WTC11 (cell line): ENCODE data around the gene DPP10. TPM values are rescaled to one million over a fixed set of nuclear protein-coding genes. Genes with fewer than 3 reads are reported as not detected.

Experiments used
- ATAC-seq: fragments of 200-7000 bp; cut with Tn5 transposase; 2 replicates; pipeline ENCODE4 v1.10.0; 2021; ENCODE audit warnings: mild to moderate bottlenecking, moderate library complexity
- CTCF ChIA-PET: fragments of 300-600 bp; sonication (Branson Sonifier 250); formaldehyde crosslinking; loops from one replicate; lab custom pipeline; 2021; ENCODE audit warnings: antibody characterized with exemption; lab: Charles Lee
- POLR2A ChIA-PET: fragments of 350-600 bp; sonication (Branson Sonifier 250); formaldehyde crosslinking; loops from one replicate; lab custom pipeline; 2021; ENCODE audit warnings: antibody characterized with exemption; lab: Charles Lee
- DNase-seq: peaks from one replicate; pipeline ENCODE4 v3.0.0; 2021; ENCODE audit warnings: low spot score
- H3K27ac Mint-ChIP-seq: 2 replicates; pipeline ENCODE4 v1.8.0; 2021; ENCODE audit warnings: mixed read lengths
- H3K27me3 Mint-ChIP-seq: 2 replicates; pipeline ENCODE4 v1.8.0; 2021; ENCODE audit warnings: low read depth, mild to moderate bottlenecking, moderate library complexity, mixed read lengths
- H3K36me3 Mint-ChIP-seq: 2 replicates; pipeline ENCODE4 v1.8.0; 2021; ENCODE audit warnings: mixed read lengths
- H3K4me1 Mint-ChIP-seq: 2 replicates; pipeline ENCODE4 v1.8.0; 2022; ENCODE audit warnings: mixed read lengths
- H3K4me3 Mint-ChIP-seq: 2 replicates; pipeline ENCODE4 v1.8.0; 2021; ENCODE audit warnings: mild to moderate bottlenecking, moderate library complexity, mixed read lengths
- H3K9me3 Mint-ChIP-seq: 2 replicates; pipeline ENCODE4 v1.8.0; 2021; ENCODE audit warnings: mixed read lengths
- GABPB1 ChIP-seq: sonication (generic); formaldehyde crosslinking; IDR thresholded peaks from 2 replicates; pipeline ENCODE4 v1.8.1; 2023; ENCODE audit warnings: mild to moderate bottlenecking, missing genetic modification reagents
- GTF2I ChIP-seq: fragments of 250-450 bp; sonication (Bioruptor Pico); conservative IDR thresholded peaks from 2 replicates; pipeline ENCODE4 v1.4.0; 2021; ENCODE audit warnings: mild to moderate bottlenecking
- HMGA2 ChIP-seq: fragments of 250-450 bp; sonication (Bioruptor Pico); IDR thresholded peaks from 2 replicates; pipeline ENCODE4 v1.4.0; 2021; ENCODE audit warnings: mild to moderate bottlenecking, moderate library complexity
- NFATC4 ChIP-seq: fragments of 250-450 bp; sonication (Bioruptor Pico); IDR thresholded peaks from 2 replicates; pipeline ENCODE4 v1.9.0; 2021; ENCODE audit warnings: mild to moderate bottlenecking
- TEAD4 ChIP-seq: sonication (generic); formaldehyde crosslinking; IDR thresholded peaks from 2 replicates; pipeline ENCODE4 v1.8.0; 2022; ENCODE audit warnings: mild to moderate bottlenecking, missing genetic modification reagents
- ZBTB21 ChIP-seq: sonication (generic); formaldehyde crosslinking; IDR thresholded peaks from 2 replicates; pipeline ENCODE4 v1.8.1; 2023; ENCODE audit warnings: mild to moderate bottlenecking, missing genetic modification reagents, borderline replicate concordance
- ZNF219 ChIP-seq: sonication (generic); formaldehyde crosslinking; IDR thresholded peaks from 2 replicates; pipeline ENCODE4 v1.8.0; 2023; ENCODE audit warnings: missing genetic modification reagents, mild to moderate bottlenecking, borderline replicate concordance
- total RNA-seq: library from RNA; stranded (reverse); gene quantifications from 3 replicates; pipeline ENCODE4 v1.2.3, GENCODE V29; 2021
- TF ChIP-seq, protein P1 (sequence below): sonication (generic); formaldehyde crosslinking; IDR thresholded peaks from 2 replicates; pipeline ENCODE4 v1.8.0; 2022; ENCODE audit warnings: missing genetic modification reagents
- TF ChIP-seq, protein P2 (sequence below): sonication (generic); formaldehyde crosslinking; IDR thresholded peaks from 2 replicates; pipeline ENCODE4 v1.8.1; 2023; ENCODE audit warnings: mild to moderate bottlenecking, moderate library complexity, missing genetic modification reagents
- TF ChIP-seq, protein P3 (sequence below): sonication (generic); formaldehyde crosslinking; conservative IDR thresholded peaks from 2 replicates; pipeline ENCODE4 v1.8.1; 2022; ENCODE audit warnings: mild to moderate bottlenecking, missing genetic modification reagents
- TF ChIP-seq, protein P4 (sequence below): sonication (generic); formaldehyde crosslinking; IDR thresholded peaks from 2 replicates; pipeline ENCODE4 v1.8.1; 2022; ENCODE audit warnings: mild to moderate bottlenecking, moderate library complexity, missing genetic modification reagents
- TF ChIP-seq, protein P5 (sequence below): fragments of 200-600 bp; IDR thresholded peaks from 2 replicates; pipeline ENCODE4 v1.8.0; 2022; ENCODE audit warnings: antibody characterized with exemption
- TF ChIP-seq, protein P6 (sequence below): fragments of 250-450 bp; sonication (Bioruptor Pico); IDR thresholded peaks from 2 replicates; pipeline ENCODE4 v1.9.0; 2021; ENCODE audit warnings: mild to moderate bottlenecking, borderline replicate concordance

DPP10 gene
- total RNA-seq, 1 experiment from 2014 or later = 4.0 TPM

DNA sequence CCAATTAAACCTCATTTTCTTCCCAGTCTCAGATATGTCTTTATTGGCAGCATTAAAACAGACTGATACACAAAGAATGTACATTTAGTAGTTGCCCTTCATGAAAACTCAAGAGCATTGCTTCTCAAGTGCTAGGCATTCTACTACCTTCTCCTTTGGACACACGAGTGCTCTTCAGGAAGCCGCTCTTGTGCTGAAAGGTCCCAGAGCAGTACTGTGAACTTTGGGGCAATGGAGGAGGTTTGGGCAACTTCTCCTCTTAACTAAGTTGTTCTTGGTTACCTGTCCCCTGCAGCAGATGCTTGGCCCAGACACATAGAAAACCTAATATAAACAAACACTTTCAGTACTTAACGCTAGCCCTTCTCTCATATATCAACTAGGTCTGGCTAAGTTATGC, 362.8 kb downstream of the DPP10 start (continued):
- TF ChIP-seq, protein P1, sequence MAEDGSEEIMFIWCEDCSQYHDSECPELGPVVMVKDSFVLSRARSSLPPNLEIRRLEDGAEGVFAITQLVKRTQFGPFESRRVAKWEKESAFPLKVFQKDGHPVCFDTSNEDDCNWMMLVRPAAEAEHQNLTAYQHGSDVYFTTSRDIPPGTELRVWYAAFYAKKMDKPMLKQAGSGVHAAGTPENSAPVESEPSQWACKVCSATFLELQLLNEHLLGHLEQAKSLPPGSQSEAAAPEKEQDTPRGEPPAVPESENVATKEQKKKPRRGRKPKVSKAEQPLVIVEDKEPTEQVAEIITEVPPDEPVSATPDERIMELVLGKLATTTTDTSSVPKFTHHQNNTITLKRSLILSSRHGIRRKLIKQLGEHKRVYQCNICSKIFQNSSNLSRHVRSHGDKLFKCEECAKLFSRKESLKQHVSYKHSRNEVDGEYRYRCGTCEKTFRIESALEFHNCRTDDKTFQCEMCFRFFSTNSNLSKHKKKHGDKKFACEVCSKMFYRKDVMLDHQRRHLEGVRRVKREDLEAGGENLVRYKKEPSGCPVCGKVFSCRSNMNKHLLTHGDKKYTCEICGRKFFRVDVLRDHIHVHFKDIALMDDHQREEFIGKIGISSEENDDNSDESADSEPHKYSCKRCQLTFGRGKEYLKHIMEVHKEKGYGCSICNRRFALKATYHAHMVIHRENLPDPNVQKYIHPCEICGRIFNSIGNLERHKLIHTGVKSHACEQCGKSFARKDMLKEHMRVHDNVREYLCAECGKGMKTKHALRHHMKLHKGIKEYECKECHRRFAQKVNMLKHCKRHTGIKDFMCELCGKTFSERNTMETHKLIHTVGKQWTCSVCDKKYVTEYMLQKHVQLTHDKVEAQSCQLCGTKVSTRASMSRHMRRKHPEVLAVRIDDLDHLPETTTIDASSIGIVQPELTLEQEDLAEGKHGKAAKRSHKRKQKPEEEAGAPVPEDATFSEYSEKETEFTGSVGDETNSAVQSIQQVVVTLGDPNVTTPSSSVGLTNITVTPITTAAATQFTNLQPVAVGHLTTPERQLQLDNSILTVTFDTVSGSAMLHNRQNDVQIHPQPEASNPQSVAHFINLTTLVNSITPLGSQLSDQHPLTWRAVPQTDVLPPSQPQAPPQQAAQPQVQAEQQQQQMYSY (CRISPR knock-in tag) = no peak
- TF ChIP-seq, protein P2, sequence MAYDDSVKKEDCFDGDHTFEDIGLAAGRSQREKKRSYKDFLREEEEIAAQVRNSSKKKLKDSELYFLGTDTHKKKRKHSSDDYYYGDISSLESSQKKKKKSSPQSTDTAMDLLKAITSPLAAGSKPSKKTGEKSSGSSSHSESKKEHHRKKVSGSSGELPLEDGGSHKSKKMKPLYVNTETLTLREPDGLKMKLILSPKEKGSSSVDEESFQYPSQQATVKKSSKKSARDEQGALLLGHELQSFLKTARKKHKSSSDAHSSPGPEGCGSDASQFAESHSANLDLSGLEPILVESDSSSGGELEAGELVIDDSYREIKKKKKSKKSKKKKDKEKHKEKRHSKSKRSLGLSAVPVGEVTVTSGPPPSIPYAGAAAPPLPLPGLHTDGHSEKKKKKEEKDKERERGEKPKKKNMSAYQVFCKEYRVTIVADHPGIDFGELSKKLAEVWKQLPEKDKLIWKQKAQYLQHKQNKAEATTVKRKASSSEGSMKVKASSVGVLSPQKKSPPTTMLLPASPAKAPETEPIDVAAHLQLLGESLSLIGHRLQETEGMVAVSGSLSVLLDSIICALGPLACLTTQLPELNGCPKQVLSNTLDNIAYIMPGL (CRISPR knock-in tag) = no peak

DNA sequence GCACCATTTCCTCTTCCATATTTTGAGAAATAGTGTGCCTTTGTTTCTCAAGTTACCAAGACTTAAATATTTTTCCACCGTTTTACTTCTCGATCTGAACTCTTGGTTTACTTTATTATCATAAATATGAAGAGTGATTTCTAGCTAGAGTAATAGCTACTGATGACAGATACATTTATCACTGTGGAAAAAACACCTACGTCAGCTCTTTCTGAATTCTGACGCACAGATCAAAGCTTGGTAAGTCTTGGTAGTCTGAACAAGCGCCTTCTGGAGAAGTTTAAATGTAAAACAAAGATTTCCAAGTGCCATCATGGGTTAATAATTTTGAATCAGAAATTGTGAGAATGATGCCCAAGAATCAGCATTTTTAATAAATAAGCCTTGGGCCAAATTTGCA, 367.7 kb downstream of the DPP10 start:
- no peak for DNase-seq
- Mint-ChIP-seq H3K4me1 (peaks cover 17% of the 10 kb centered on the region), H3K27ac (no peak overlapping the region), H3K27me3 (no peaks in the 10 kb centered on the region; the same call in none of the 2 replicates), H3K36me3 (peaks cover 21% of the 10 kb centered on the region), H3K4me3 (no peak overlapping the region), H3K9me3 (peaks cover 51% of the 10 kb centered on the region)
- TF ChIP-seq, protein P3, sequence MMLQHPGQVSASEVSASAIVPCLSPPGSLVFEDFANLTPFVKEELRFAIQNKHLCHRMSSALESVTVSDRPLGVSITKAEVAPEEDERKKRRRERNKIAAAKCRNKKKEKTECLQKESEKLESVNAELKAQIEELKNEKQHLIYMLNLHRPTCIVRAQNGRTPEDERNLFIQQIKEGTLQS = no peak
- TF ChIP-seq GABPB1 (CRISPR knock-in tag) (no peak), ZNF219 (CRISPR knock-in tag) (no peak), HMGA2 (CRISPR knock-in tag) (no peak), NFATC4 (no peak), GTF2I (no peak), ZBTB21 (CRISPR knock-in tag) (no peak), TEAD4 (no peak)
- TF ChIP-seq, protein P4, sequence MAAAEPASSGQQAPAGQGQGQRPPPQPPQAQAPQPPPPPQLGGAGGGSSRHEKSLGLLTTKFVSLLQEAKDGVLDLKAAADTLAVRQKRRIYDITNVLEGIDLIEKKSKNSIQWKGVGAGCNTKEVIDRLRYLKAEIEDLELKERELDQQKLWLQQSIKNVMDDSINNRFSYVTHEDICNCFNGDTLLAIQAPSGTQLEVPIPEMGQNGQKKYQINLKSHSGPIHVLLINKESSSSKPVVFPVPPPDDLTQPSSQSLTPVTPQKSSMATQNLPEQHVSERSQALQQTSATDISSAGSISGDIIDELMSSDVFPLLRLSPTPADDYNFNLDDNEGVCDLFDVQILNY (CRISPR knock-in tag) = no peak
- TF ChIP-seq, protein P5, sequence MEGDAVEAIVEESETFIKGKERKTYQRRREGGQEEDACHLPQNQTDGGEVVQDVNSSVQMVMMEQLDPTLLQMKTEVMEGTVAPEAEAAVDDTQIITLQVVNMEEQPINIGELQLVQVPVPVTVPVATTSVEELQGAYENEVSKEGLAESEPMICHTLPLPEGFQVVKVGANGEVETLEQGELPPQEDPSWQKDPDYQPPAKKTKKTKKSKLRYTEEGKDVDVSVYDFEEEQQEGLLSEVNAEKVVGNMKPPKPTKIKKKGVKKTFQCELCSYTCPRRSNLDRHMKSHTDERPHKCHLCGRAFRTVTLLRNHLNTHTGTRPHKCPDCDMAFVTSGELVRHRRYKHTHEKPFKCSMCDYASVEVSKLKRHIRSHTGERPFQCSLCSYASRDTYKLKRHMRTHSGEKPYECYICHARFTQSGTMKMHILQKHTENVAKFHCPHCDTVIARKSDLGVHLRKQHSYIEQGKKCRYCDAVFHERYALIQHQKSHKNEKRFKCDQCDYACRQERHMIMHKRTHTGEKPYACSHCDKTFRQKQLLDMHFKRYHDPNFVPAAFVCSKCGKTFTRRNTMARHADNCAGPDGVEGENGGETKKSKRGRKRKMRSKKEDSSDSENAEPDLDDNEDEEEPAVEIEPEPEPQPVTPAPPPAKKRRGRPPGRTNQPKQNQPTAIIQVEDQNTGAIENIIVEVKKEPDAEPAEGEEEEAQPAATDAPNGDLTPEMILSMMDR = no peak
- TF ChIP-seq, protein P6, sequence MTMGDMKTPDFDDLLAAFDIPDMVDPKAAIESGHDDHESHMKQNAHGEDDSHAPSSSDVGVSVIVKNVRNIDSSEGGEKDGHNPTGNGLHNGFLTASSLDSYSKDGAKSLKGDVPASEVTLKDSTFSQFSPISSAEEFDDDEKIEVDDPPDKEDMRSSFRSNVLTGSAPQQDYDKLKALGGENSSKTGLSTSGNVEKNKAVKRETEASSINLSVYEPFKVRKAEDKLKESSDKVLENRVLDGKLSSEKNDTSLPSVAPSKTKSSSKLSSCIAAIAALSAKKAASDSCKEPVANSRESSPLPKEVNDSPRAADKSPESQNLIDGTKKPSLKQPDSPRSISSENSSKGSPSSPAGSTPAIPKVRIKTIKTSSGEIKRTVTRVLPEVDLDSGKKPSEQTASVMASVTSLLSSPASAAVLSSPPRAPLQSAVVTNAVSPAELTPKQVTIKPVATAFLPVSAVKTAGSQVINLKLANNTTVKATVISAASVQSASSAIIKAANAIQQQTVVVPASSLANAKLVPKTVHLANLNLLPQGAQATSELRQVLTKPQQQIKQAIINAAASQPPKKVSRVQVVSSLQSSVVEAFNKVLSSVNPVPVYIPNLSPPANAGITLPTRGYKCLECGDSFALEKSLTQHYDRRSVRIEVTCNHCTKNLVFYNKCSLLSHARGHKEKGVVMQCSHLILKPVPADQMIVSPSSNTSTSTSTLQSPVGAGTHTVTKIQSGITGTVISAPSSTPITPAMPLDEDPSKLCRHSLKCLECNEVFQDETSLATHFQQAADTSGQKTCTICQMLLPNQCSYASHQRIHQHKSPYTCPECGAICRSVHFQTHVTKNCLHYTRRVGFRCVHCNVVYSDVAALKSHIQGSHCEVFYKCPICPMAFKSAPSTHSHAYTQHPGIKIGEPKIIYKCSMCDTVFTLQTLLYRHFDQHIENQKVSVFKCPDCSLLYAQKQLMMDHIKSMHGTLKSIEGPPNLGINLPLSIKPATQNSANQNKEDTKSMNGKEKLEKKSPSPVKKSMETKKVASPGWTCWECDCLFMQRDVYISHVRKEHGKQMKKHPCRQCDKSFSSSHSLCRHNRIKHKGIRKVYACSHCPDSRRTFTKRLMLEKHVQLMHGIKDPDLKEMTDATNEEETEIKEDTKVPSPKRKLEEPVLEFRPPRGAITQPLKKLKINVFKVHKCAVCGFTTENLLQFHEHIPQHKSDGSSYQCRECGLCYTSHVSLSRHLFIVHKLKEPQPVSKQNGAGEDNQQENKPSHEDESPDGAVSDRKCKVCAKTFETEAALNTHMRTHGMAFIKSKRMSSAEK (CRISPR knock-in tag) = no peak
- ATAC-seq = no peak
- CTCF ChIA-PET = no interaction called here
- POLR2A ChIA-PET = no interaction called here
